IMR-90 (cell line): ENCODE data around the gene SLC7A7. TPM values are rescaled to one million over a fixed set of nuclear protein-coding genes. Genes with fewer than 3 reads are reported as not detected.

Source experiments
- ATAC-seq: fragments of 200-7000 bp; cut with Tn5 transposase; 2 replicates; pipeline ENCODE4 v1.9.1; 2020; ENCODE audit warnings: low read depth, mild to moderate bottlenecking, moderate library complexity
- BruUV-seq: library from RNA; stranded (reverse); fragments of 400-500 nt; replicated peaks from 2 replicates; lab custom pipeline; 2021; lab: Mats Ljungman, UMichigan
- CTCF ChIA-PET: fragments of 300-600 bp; formaldehyde crosslinking; extraction: SDS; loops from one replicate; lab custom pipeline; 2021; ENCODE audit warnings: antibody characterized with exemption; lab: Yijun Ruan, JAX
- POLR2A ChIA-PET: fragments of 300-600 bp; sonication (Branson Sonifier 250); formaldehyde crosslinking; loops from one replicate; lab custom pipeline; 2022; ENCODE audit warnings: antibody characterized with exemption; ENCODE audit not compliant: unreplicated experiment; lab: Charles Lee
- DNase-seq: peaks from one replicate; pipeline ENCODE4 v3.0.0; 2013
- H2AFZ ChIP-seq: replicated peaks from 2 replicates; pipeline ENCODE3; 2013; ENCODE audit warnings: low read length, mild to moderate bottlenecking; ENCODE audit not compliant: poor library complexity
- H2AK5ac ChIP-seq: 2 replicates; pipeline ENCODE4 v1.6.1; 2013; ENCODE audit warnings: low read depth, low read length, inconsistent platforms
- H2AK9ac ChIP-seq: replicated peaks from 2 replicates; pipeline ENCODE3; 2013; ENCODE audit warnings: mild to moderate bottlenecking, low read depth, low read length, moderate library complexity; ENCODE audit not compliant: poor library complexity
- H2BK120ac ChIP-seq: 2 replicates; pipeline ENCODE4 v1.6.1; 2013; ENCODE audit warnings: low read depth, low read length, inconsistent platforms
- H2BK15ac ChIP-seq: 3 replicates; pipeline ENCODE4 v1.6.1; 2013; ENCODE audit warnings: low read depth, low read length, inconsistent platforms
- H2BK20ac ChIP-seq: 2 replicates; pipeline ENCODE4 v1.6.1; 2013; ENCODE audit warnings: low read depth, mild to moderate bottlenecking, inconsistent platforms, low read length, moderate library complexity
- H2BK5ac ChIP-seq: 2 replicates; pipeline ENCODE4 v1.6.1; 2013; ENCODE audit warnings: mild to moderate bottlenecking, low read depth, low read length, inconsistent platforms; ENCODE audit not compliant: poor library complexity, severe bottlenecking
- H3K14ac ChIP-seq: replicated peaks from 2 replicates; pipeline ENCODE4 v1.6.1; 2013; ENCODE audit warnings: low read depth, low read length, inconsistent platforms
- H3K18ac ChIP-seq: 2 replicates; pipeline ENCODE4 v1.6.1; 2013; ENCODE audit warnings: low read depth, low read length, control low read depth
- H3K23ac ChIP-seq: 2 replicates; pipeline ENCODE4 v1.6.1; 2013; ENCODE audit warnings: low read depth, low read length, inconsistent platforms
- H3K27ac ChIP-seq: 2 replicates; pipeline ENCODE4 v1.5.1; 2013; ENCODE audit warnings: mild to moderate bottlenecking, control low read depth, low read length; ENCODE audit not compliant: insufficient read depth
- H3K27me3 ChIP-seq: 2 replicates; pipeline ENCODE4 v1.6.1; 2013; ENCODE audit warnings: low read length; ENCODE audit not compliant: control insufficient read depth, insufficient read depth
- H3K36me3 ChIP-seq: 2 replicates; pipeline ENCODE4 v1.6.1; 2013; ENCODE audit warnings: low read length, mixed read lengths; ENCODE audit not compliant: control insufficient read depth, insufficient read depth
- H3K4ac ChIP-seq: 2 replicates; pipeline ENCODE4 v1.6.1; 2013; ENCODE audit warnings: low read depth, low read length, inconsistent platforms
- H3K4me1 ChIP-seq: 2 replicates; pipeline ENCODE4 v1.6.1; 2013; ENCODE audit warnings: low read length, mixed read lengths; ENCODE audit not compliant: control insufficient read depth, insufficient read depth
- H3K4me2 ChIP-seq: 2 replicates; pipeline ENCODE4 v1.6.1; 2013; ENCODE audit warnings: low read depth, mild to moderate bottlenecking, control low read depth, low read length, moderate library complexity
- H3K4me3 ChIP-seq: 2 replicates; pipeline ENCODE4 v1.5.1; 2013; ENCODE audit warnings: low read depth, mild to moderate bottlenecking, control low read depth, low read length, moderate library complexity; ENCODE audit not compliant: insufficient read depth
- H3K56ac ChIP-seq: 2 replicates; pipeline ENCODE4 v1.6.1; 2013; ENCODE audit warnings: low read length, inconsistent platforms; ENCODE audit not compliant: insufficient read depth; ENCODE audit errors: extremely low read depth
- H3K79me1 ChIP-seq, 2 experiments: 2 replicates each; pipeline ENCODE4 v1.6.1; 2013; ENCODE audit warnings: low read length in 2 of 2, inconsistent platforms in 1 of 2, low read depth in 1 of 2
- H3K9ac ChIP-seq: 2 replicates; pipeline ENCODE4 v1.6.1; 2013; ENCODE audit warnings: low read depth, low read length, control low read depth
- H3K9me1 ChIP-seq: 2 replicates; pipeline ENCODE4 v1.6.1; 2013; ENCODE audit warnings: low read length, inconsistent platforms; ENCODE audit not compliant: insufficient read depth
- H3K9me3 ChIP-seq: 2 replicates; pipeline ENCODE4 v1.6.1; 2013; ENCODE audit warnings: low read length; ENCODE audit not compliant: control insufficient read depth, insufficient read depth
- H4K20me1 ChIP-seq: 2 replicates; pipeline ENCODE4 v1.6.1; 2013; ENCODE audit warnings: low read length, inconsistent platforms; ENCODE audit not compliant: insufficient read depth
- H4K5ac ChIP-seq: 2 replicates; pipeline ENCODE4 v1.6.1; 2013; ENCODE audit warnings: mild to moderate bottlenecking, low read depth, low read length, control low read depth
- H4K8ac ChIP-seq, 2 experiments: 2 replicates each; pipeline ENCODE4 v1.6.1; 2013; ENCODE audit warnings: low read depth in 2 of 2, low read length in 2 of 2, control low read depth in 1 of 2, inconsistent platforms in 1 of 2
- H4K91ac ChIP-seq: 2 replicates; pipeline ENCODE4 v1.6.1; 2013; ENCODE audit warnings: low read depth, low read length, inconsistent platforms; ENCODE audit not compliant: insufficient read depth
- BHLHE40 ChIP-seq: fragments of 150-350 bp; IDR thresholded peaks from 2 replicates; pipeline ENCODE4 v1.6.1; 2016; ENCODE audit warnings: mild to moderate bottlenecking, low read depth, low read length
- CEBPB ChIP-seq: IDR thresholded peaks from 2 replicates; pipeline ENCODE4 v1.6.1; 2012; ENCODE audit warnings: low read depth, low read length, improper control_type of control experiment
- CHD1 ChIP-seq: IDR thresholded peaks from 2 replicates; pipeline ENCODE4 v1.6.1; 2012; ENCODE audit warnings: low read depth, low read length, improper control_type of control experiment
- FOS ChIP-seq: fragments of 150-350 bp; IDR thresholded peaks from 2 replicates; pipeline ENCODE4 v1.6.1; 2016; ENCODE audit warnings: low read depth, low read length
- POLR2A ChIP-seq: IDR thresholded peaks from 2 replicates; pipeline ENCODE4 v1.6.1; 2012; ENCODE audit warnings: mild to moderate bottlenecking, low read depth, low read length
- RAD21 ChIP-seq: IDR thresholded peaks from 2 replicates; pipeline ENCODE4 v1.6.1; 2012; ENCODE audit warnings: low read length, improper control_type of control experiment
- RFX5 ChIP-seq: IDR thresholded peaks from 2 replicates; pipeline ENCODE4 v1.8.0; 2012; ENCODE audit warnings: low read depth, mild to moderate bottlenecking, low read length, moderate library complexity
- SMC3 ChIP-seq: fragments of 150-350 bp; IDR thresholded peaks from 2 replicates; pipeline ENCODE4 v1.6.1; 2016; ENCODE audit warnings: low read depth, mild to moderate bottlenecking, antibody characterized with exemption, low read length, moderate library complexity
- WGBS, 2 experiments: methylation state at CpG; one replicate each; pipeline versions ENCODE4 v1.1.5 to v1.1.7; 2013; ENCODE audit warnings: missing lambda C conversion rate in 2 of 2; ENCODE audit not compliant: insufficient read length in 1 of 2; ENCODE audit errors: extremely low coverage in 2 of 2; 5-methylcytosine and 5-hydroxymethylcytosine counted together
- dilution Hi-C: fragments of 300-500 bp; cut with HindIII; formaldehyde crosslinking; loops from one replicate; pipeline ENCODE4 v1.14.3; 2018; ENCODE audit warnings: low sequenced_read_pairs; ENCODE audit not compliant: unreplicated experiment
- in situ Hi-C: fragments of 300-500 bp; cut with MboI; formaldehyde crosslinking; loops from 3 replicates; pipeline ENCODE4 v1.14.3; 2019; ENCODE audit warnings: low sequenced_read_pairs, inconsistent platforms, mixed read lengths
- intact Hi-C: fragments of 100-400 bp; cut with micrococcal nuclease; formaldehyde crosslinking; loops from 2 replicates; pipeline ENCODE4 v1.10.0; 2022
- polyA plus RNA-seq, 3 experiments: library from polyadenylated mRNA; depleted of rRNA; stranded (reverse); fragments of >200 nt; gene quantifications; 2 replicates each; pipeline ENCODE4 v1.2.3, GENCODE V29; 2012; ENCODE audit warnings: low replicate concordance in 1 of 3
- total RNA-seq: library from RNA; depleted of rRNA; stranded (reverse); fragments of >200 nt; gene quantifications from 2 replicates; pipeline ENCODE4 v1.2.3, GENCODE V29; 2012

Gene SLC7A7
- total and polyA plus RNA-seq, 2 of the 4 experiments (the other 2 are of a cell fraction) = 1.8 to 2.0 TPM

DNA sequence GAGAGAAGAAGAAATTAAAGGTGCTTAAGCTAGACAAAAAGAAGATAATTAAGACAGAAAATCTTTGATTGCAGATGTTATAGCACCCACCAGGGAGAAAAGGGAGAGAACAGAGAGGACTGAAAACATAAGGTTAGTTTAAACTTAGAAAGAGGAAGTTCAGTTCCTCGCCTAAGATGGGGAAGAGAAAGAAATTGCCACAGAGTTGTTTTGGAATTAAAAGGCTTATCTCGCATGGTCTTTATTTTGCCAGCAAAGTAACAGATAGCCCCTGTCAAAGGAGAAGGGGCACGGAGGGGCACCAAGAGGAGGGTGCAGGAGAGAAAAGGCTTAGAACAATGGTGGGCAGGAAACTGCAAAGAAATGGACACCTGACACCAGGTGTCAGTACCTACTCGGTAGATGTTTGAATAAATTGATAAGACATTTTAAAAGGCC, 66.6 kb downstream of the SLC7A7 start:
- no peak overlapping the region for H3K14ac ChIP-seq
- H3K27ac ChIP-seq = no peak overlapping the region
- no peaks in the 10 kb centered on the region for H3K4me1 ChIP-seq
- no peaks in the 10 kb centered on the region for H3K79me1 ChIP-seq
- 6% methylated on average over 3 of the region's 4 CpGs; no CpG with 5 or more reads in 1 of the 2 experiments for WGBS, 2 experiments
- H2BK15ac ChIP-seq = no peak overlapping the region
- no peak overlapping the region for H2AK9ac ChIP-seq
- H2BK20ac ChIP-seq = no peak overlapping the region
- no peak overlapping the region for H4K91ac ChIP-seq
- no peak overlapping the region for H3K4ac ChIP-seq
- no peak overlapping the region for H4K5ac ChIP-seq
- no peak overlapping the region for H2AFZ ChIP-seq
- no peak for TF ChIP-seq BHLHE40
- TF ChIP-seq FOS = no peak
- no peak for TF ChIP-seq RAD21
- TF ChIP-seq CEBPB = no peak
- no peak for TF ChIP-seq CHD1
- no peak for TF ChIP-seq SMC3
- no peak for TF ChIP-seq POLR2A
- no peak for TF ChIP-seq RFX5
- BruUV-seq = no TSS peak
- H3K23ac ChIP-seq = no peak overlapping the region
- no peak overlapping the region for H3K4me2 ChIP-seq
- H3K4me3 ChIP-seq = no peak overlapping the region
- no peak overlapping the region for H4K8ac ChIP-seq
- intact Hi-C loops = no loop called here
- dilution Hi-C loops = no loop called here
- H3K36me3 ChIP-seq = no peaks in the 10 kb centered on the region
- H3K9me1 ChIP-seq = no peaks in the 10 kb centered on the region
- in situ Hi-C loops = no loop called here
- ATAC-seq (no peak), DNase-seq (no peak)
- no peak overlapping the region for H2BK5ac ChIP-seq
- H4K20me1 ChIP-seq = no peaks in the 10 kb centered on the region
- peaks cover 17% of the 10 kb centered on the region for H3K27me3 ChIP-seq
- H2BK120ac ChIP-seq = no peak overlapping the region
- ChIA-PET POLR2A (no interaction called here), CTCF (interaction anchor here (1.0 kb wide), 1 partner anchor 96 kb away, joined by 4 read pairs; no protein-coding TSS in a partner anchor)
- H2AK5ac ChIP-seq = no peak overlapping the region
- no peak overlapping the region for H3K56ac ChIP-seq
- no peaks in the 10 kb centered on the region for H3K9me3 ChIP-seq
- H3K9ac ChIP-seq = no peak overlapping the region
- H3K18ac ChIP-seq = no peak overlapping the region
